DOHH2 (cell line): ENCODE measurements around the gene TTC27.

ENCODE experiments used
- H3F3A ChIP-seq: fragments of 200-600 bp; sonication (generic), shearing (Covaris generic); 2 replicates; pipeline ENCODE4 v1.6.0; 2016; ENCODE audit warnings: antibody characterized with exemption, mild to moderate bottlenecking; ENCODE audit not compliant: control insufficient read depth, insufficient read depth
- H3K27ac ChIP-seq: fragments of 200-600 bp; sonication (generic); 2 replicates; pipeline ENCODE4 v1.5.1; 2014; ENCODE audit warnings: low read depth, mild to moderate bottlenecking, low read length, moderate library complexity
- H3K27me3 ChIP-seq: fragments of 200-600 bp; sonication (generic); 2 replicates; pipeline ENCODE4 v1.6.1; 2014; ENCODE audit warnings: mild to moderate bottlenecking, low read length, mixed read lengths; ENCODE audit not compliant: control insufficient read depth
- H3K36me3 ChIP-seq: fragments of 200-600 bp; sonication (generic); 2 replicates; pipeline ENCODE4 v1.6.1; 2014; ENCODE audit warnings: mild to moderate bottlenecking, low read length, moderate library complexity, mixed read lengths; ENCODE audit not compliant: control insufficient read depth
- H3K4me1 ChIP-seq: fragments of 200-600 bp; sonication (generic); 2 replicates; pipeline ENCODE4 v1.6.1; 2014; ENCODE audit warnings: mild to moderate bottlenecking, low read length, mixed read lengths; ENCODE audit not compliant: control insufficient read depth
- H3K4me2 ChIP-seq: fragments of 200-600 bp; sonication (generic); 2 replicates; pipeline ENCODE4 v1.6.0; 2014; ENCODE audit warnings: mild to moderate bottlenecking, low read length, moderate library complexity
- H3K4me3 ChIP-seq: fragments of 200-600 bp; sonication (generic); 2 replicates; pipeline ENCODE4 v1.5.1; 2014; ENCODE audit warnings: mild to moderate bottlenecking, low read length, mixed read lengths
- H3K79me2 ChIP-seq: fragments of 200-600 bp; sonication (generic); 2 replicates; pipeline ENCODE4 v1.6.1; 2014; ENCODE audit warnings: mild to moderate bottlenecking, low read length, mixed read lengths; ENCODE audit not compliant: control insufficient read depth
- H3K9me2 ChIP-seq: fragments of 200-600 bp; sonication (generic); replicated peaks from 2 replicates; pipeline ENCODE4 v1.6.1; 2014; ENCODE audit warnings: mild to moderate bottlenecking, low read length, mixed read lengths; ENCODE audit not compliant: control insufficient read depth
- H3K9me3 ChIP-seq: fragments of 200-600 bp; sonication (generic); 2 replicates; pipeline ENCODE4 v1.6.1; 2014; ENCODE audit warnings: antibody characterized with exemption, low read length, mixed read lengths; ENCODE audit not compliant: control insufficient read depth, insufficient read depth
- H4K20me1 ChIP-seq: fragments of 200-600 bp; sonication (generic); 2 replicates; pipeline ENCODE4 v1.6.0; 2014; ENCODE audit warnings: low read depth, mild to moderate bottlenecking, antibody characterized with exemption, low read length, moderate library complexity; ENCODE audit not compliant: control insufficient read depth, insufficient read depth
- CTCF ChIP-seq: fragments of 200-600 bp; sonication (generic); IDR thresholded peaks from one replicate; pipeline ENCODE4 v1.5.1; 2014; ENCODE audit warnings: antibody characterized with exemption, mild to moderate bottlenecking, low read depth, low read length; ENCODE audit not compliant: poor library complexity, severe bottlenecking
- EZH2phosphoT487 ChIP-seq: fragments of 200-600 bp; sonication (generic); IDR thresholded peaks from 2 replicates; pipeline ENCODE4 v1.6.1; 2017; ENCODE audit warnings: borderline replicate concordance, mild to moderate bottlenecking, antibody characterized with exemption, low read length, moderate library complexity, mixed read lengths

Gene TTC27

GRCh38 chr2:32825291-32825712 is 197.5 kb downstream of the TTC27 start:
- Histone ChIP-seq H3K4me2 (no peak overlapping the region), H4K20me1 (no peaks in the 10 kb centered on the region), H3F3A (no peaks in the 10 kb centered on the region), H3K9me3 (no peaks in the 10 kb centered on the region), H3K27ac (no peak overlapping the region), H3K27me3 (no peaks in the 10 kb centered on the region), H3K4me3 (no peak overlapping the region), H3K79me2 (no peaks in the 10 kb centered on the region), H3K36me3 (no peaks in the 10 kb centered on the region), H3K9me2 (no peaks in the 10 kb centered on the region), H3K4me1 (peaks cover 22% of the 10 kb centered on the region)
- no peak for TF ChIP-seq CTCF
- no peak for TF ChIP-seq EZH2phosphoT487

- Histone ChIP-seq H3K36me3 (no peaks in the 10 kb centered on the region), H3K4me3 (no peak overlapping the region), H4K20me1 (no peaks in the 10 kb centered on the region), H3K9me3 (no peaks in the 10 kb centered on the region), H3K79me2 (no peaks in the 10 kb centered on the region), H3K27ac (no peak overlapping the region), H3K27me3 (no peaks in the 10 kb centered on the region), H3K9me2 (no peaks in the 10 kb centered on the region), H3F3A (0 out of 2 replicates have a peak, but pooled peaks cover 3% of the 10 kb centered on the region), H3K4me1 (peaks cover 26% of the 10 kb centered on the region), H3K4me2 (no peak overlapping the region)
- no peak for TF ChIP-seq CTCF
- no peak for TF ChIP-seq EZH2phosphoT487
Measured at GRCh38 chr2:32830196-32830595, 202.3 kb downstream of the TTC27 start.

DNA sequence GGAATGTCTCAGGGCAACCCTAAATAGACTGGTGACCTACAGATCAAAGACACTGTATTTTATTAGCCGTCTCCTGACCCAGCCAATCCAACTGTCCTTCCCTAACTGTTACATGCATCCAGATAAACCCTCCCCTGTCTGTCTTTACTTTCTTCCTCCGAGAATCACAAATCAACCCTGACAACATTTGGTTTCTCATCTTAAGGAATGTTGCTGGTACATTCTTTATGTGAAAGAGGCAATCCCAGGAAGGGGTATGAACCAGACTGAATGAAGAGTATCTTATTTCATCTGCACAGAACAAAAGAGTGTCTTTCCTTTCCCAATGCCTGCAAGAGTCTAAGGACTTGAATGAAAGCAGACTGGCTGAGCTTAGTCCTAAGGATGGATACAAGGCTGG is 205.0 kb downstream of the TTC27 start:
- Histone ChIP-seq H3K4me2 (no peak overlapping the region), H3K27me3 (no peaks in the 10 kb centered on the region), H3K36me3 (no peaks in the 10 kb centered on the region)

More for the DNA sequence above, 205.0 kb downstream of the TTC27 start:
- no peaks in the 10 kb centered on the region for H3K9me2 ChIP-seq
- H3K4me1 ChIP-seq: peaks cover 31% of the 10 kb centered on the region
- H4K20me1 ChIP-seq: no peaks in the 10 kb centered on the region
- no peaks in the 10 kb centered on the region for H3K9me3 ChIP-seq
- no peak overlapping the region for H3K27ac ChIP-seq
- TF ChIP-seq EZH2phosphoT487 (no peak), CTCF (no peak)
- H3K79me2 ChIP-seq: no peaks in the 10 kb centered on the region
- no peak overlapping the region for H3K4me3 ChIP-seq
- H3F3A ChIP-seq: 0 out of 2 replicates have a peak, but pooled peaks cover 3% of the 10 kb centered on the region
